NCI-H146 (cell line): ENCODE results near the gene OTUD7B.

Experiments
- DNase-seq: peaks from one replicate; lab custom pipeline; 2025; lab: John Stamatoyannopoulos, UW

The OTUD7B gene

GRCh38 chr1:149917571-149918144 is 92.9 kb downstream of the OTUD7B start, which contains the start of gene SV2A:
SV2A (minus strand) TSS chr1:149917844; CDS start chr1:149913840, 4,004 bp downstream.
- DNase-seq, result peak; percentile 85

DNA sequence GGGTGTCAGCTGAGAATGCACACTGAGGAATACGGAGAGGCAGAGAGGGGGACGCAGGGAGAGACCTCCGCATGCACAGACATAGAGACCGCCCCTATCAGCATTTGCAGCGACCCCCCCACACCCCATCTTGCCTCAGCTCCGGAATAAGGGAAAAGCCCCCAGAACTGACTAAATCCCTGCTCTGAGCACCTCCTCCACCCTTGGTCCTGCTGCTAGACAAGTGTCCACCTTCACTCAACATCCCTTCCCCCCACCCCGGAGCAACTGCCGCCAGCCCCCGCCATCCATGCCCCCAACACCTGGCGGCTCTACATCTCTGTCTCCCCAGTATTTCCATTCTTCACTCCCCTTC is 93.7 kb downstream of the OTUD7B start:
- DNase-seq, result no peak

DNA sequence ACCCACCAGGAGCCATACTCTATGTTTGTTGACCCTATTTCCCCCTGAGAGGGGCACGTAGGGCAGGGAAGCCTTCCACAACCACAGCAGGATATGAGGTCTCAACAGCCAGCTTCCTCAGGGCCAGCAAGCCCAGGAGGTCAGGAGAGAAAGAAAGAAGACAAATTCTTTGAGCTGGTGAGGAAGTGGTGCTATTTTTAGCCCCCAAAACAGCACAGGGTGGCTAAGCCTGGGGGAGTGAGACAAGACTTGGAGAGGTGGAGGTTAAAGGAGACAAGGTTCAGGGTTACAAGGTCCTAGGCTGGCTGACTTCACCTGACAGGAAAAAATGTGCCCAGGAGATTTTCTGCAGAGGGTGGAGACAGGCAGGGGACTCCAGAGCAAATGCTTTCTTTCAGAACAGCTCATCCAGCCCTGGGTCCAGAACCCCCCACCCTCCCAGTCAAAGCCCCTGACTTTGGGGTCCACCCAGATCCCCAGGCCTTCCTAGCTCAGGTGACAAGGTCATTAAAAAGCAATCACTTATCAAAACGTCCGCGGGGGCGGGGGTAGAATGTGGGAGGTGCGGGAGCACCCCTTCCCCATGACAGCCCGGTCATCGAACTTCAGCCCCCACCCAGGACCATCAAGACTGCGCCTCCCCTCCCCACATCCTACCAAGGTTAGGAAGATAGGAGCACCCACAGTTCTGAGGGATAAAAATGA is 94.2 kb downstream of the OTUD7B start:
- DNase-seq, result no peak

GRCh38 chr1:149915429-149916192 is 94.9 kb downstream of the OTUD7B start:
- no peak for DNase-seq

- no peak for DNase-seq
Observed at GRCh38 chr1:149914545-149914944, 96.0 kb downstream of the OTUD7B start.

- no peak for DNase-seq
Observed at GRCh38 chr1:149906570-149907075, 103.9 kb downstream of the OTUD7B start.

- no peak for DNase-seq
Observed at GRCh38 chr1:149903836-149904491, 106.6 kb downstream of the OTUD7B start.

DNA sequence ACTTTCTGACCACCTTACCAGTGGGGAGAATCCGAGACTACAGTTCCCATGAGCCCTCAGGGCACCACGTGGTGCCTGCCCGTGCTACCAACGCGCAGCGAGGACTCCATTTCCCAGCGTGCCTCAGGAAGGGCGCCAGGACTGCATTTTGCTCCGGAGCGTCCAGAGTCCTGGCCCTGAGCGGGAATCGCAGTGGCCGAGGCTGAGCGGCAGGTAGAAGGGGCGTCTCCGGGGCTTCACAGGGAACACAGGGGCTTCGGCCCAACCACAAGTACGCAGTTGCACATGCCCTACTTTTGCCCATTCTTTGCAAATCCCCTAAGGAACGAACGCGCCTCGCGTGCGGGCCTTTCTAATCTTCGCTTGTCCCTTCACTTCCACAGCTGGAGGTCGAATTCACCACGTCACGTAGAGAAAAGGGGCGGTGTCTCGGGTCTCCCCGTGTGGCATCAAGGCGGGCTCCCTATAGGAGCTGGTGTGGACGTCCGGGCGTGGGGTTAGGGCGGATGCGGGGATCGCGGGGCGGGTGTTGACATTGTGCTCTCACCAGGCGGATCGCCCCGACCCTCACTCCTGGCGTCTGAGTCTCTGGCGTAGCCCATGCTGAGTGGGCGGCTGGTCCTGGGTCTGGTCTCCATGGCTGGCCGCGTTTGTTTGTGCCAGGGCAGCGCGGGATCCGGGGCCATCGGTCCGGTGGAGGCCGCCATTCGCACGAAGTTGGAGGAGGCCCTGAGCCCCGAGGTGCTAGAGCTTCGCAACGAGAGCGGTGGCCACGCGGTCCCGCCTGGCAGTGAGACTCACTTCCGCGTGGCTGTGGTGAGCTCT is 110.9 kb downstream of the OTUD7B start, which contains the start of gene BOLA1:
BOLA1 (plus strand) TSS at position 109 of the 825 bp plus-strand sequence; CDS start at position 601, 492 bp downstream.
- peak; percentile 96 for DNase-seq

- no peak for DNase-seq
Observed at GRCh38 chr1:149896575-149896974, 114.0 kb downstream of the OTUD7B start.

DNA sequence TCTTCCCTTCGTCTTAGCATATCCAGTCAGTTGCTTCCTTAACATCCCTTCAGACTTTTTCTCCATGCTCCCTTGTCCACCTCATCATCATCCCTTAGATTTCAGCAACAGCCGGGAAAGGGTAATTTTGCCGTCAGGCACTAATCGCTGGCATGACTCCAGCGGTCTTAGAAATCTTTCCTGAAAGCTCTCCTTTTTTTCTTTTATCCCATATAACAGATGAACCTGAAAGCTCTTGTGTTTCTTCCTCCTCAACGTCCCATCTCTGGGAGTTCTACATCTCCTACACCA is 121.6 kb downstream of the OTUD7B start:
- peak; percentile 55 for DNase-seq

DNA sequence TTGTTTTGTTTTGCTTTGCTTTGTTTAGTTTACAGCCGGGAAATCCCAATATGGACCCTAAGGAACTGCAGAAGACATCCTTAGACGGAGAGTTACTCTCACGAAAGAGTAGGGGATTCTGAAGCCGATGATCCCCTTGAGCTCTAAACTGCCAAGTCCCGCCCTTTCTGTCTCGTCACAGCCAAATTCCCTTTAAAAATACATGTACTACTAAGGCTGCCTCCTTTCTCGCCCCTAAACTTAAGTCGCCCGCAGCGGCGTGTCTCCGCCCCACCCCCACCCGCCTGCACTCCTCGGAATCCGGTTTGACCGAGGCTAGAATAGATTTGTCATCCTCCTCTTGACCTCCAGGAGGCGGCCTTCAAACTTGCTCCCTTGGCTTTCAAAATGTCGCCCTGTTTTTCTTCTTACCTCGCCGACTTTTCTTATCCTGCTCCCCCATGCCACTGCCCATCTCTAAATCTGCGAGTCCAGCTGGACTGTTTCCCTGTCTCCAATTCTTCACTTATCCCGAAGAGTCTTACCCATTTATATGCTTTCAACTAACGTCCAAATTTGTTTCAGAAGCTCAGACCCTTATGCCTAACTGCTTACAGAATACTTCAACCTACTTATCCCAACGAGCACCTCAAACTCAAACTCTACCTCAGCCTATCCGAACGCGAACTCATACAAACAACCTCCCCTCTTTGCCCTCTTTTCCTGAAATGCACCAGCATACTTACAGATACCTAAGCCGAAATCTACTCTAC is 122.1 kb downstream of the OTUD7B start:
- DNase-seq, result peak; percentile 89
